Stimulated activated naive CD8-positive, alpha-beta T cell treated with anti-CD3 and anti-CD28 coated beads, Interleukin-15, amount 100 ng/mL, for 72 hours (primary cell): ENCODE measurements around the gene KRTAP4-12.
"Not testable (repeated sequence)": the region's sequence is repeated elsewhere in the genome, so short reads cannot be mapped to it uniquely, and the experiment has no call there.

Experiments used
- ATAC-seq: fragments of 150-1000 bp; cut with Tn5 transposase; 2 replicates; pipeline ENCODE4 v1.10.0; 2021; ENCODE audit warnings: mild to moderate bottlenecking, moderate library complexity
- DNase-seq, 2 donors: peaks; one replicate each; pipeline ENCODE4 v3.0.0; 2021 to 2022
- H3K27ac Mint-ChIP-seq, 2 donors: one replicate each; pipeline ENCODE4 v1.8.0; 2022; ENCODE audit warnings: mild to moderate bottlenecking in 2 of 2, mixed read lengths in 2 of 2, moderate library complexity in 2 of 2
- H3K27me3 Mint-ChIP-seq: one replicate; pipeline ENCODE4 v1.8.0; 2022; ENCODE audit warnings: mixed read lengths
- H3K4me1 Mint-ChIP-seq: one replicate; pipeline ENCODE4 v1.8.0; 2022; ENCODE audit warnings: mild to moderate bottlenecking, mixed read lengths
- H3K4me3 Mint-ChIP-seq, 2 donors: one replicate each; pipeline ENCODE4 v1.8.0; 2022; ENCODE audit warnings: mild to moderate bottlenecking in 2 of 2, mixed read lengths in 2 of 2, moderate library complexity in 1 of 2
- H3K9me3 Mint-ChIP-seq, 2 donors: one replicate each; pipeline ENCODE4 v1.8.0; 2022; ENCODE audit warnings: mixed read lengths in 2 of 2

Gene KRTAP4-12

DNA sequence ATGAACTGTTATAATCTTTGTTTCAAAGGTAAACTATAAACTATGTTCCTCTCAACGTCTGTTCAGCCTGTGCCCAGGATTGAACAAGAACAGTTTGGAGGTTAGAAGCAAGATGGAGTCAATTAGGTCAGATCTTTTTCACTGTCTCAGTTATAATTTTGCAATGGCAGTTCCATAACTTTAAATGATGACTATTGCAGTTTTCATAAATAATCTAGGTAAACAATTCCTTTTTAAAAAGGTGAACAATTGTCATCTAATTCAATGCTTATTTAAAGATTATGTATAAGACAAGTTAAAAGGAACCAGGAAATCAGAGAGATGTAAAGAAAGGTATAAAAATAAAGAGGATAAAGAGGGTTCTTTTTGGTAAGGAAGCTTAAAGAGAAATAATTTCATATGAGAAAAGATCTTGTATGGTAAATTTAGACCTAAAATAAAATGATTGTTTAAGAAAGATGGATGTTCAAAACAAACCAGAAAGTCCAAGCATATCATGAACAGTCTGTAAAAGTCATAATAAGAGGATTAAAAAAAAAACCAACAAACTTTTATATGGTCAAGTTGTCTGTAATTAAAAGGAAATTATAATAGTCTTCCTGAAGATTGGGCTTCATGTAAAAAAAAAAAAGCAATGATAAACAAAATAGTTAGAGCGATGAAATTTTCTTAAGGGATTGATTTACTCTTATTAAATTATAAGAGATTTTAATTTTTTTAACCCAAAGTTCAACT, 12.7 kb downstream of the KRTAP4-12 start:
- ATAC-seq = no peak
- Mint-ChIP-seq H3K27me3 (no peaks in the 10 kb centered on the region), H3K4me3 (no peak overlapping the region), H3K4me1 (peaks cover 19% of the 10 kb centered on the region), H3K9me3 (peaks cover 0 to 12% of the 10 kb centered on the region in 2 donors), H3K27ac (no peak overlapping the region)
- no peak for DNase-seq

DNA sequence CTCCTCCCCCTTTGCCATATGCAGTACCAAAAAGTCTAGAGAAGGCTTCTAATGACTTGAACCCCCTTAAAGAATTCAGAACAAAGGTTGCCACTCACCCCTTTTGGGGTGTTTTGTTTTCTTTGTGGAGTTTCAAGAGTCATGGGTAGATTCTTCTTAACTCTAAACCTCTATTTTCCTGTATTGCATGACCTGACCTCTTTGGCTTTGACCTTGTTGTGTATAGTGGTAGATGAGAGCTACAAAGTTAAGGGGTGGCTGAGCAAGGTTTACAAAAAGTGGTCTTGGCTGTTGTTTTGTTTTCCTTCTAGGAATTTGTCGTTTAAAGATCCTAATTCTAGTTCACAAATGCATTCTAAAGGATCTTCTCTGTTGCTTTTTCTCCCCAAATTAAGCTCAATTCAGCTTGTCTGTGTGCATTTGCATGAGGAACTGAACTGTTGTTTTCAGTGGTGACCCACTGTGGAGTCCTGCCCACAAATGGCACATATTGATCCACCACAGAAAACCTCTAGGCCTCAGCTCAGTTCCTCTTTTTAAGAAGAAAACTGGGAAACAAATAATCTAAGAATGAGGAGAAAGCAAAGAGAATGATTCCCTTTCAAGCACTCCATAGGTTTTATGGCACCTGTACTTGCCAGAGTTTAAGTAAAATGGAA, 15.1 kb downstream of the KRTAP4-12 start:
- peak overlapping the region in 1 of 2 donors; percentile 22 for H3K4me3 Mint-ChIP-seq

DNA sequence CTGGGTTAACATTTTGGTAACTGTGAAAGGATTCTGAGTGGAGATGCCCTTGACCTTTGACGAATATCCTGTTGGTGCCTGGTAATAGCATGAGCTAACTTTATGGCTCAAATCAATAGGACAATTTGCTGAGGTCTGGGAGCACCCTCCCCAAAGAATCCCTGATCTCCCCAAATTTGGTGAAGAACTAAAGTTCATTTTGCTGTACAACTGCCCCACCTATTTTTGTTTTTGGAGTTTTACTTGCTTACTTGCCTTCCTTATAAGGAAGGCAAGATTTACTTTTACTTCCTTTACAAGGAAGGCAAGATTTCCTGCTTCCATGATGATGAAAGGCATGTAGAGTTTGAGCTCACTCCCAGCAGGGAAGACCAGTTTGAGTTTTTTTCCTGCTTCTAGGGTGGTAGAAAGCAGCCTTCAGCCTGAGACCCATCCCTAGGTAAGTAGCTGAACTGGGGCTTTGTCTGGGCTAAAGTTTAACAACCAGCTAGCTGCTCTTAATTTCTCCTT, 16.0 kb downstream of the KRTAP4-12 start:
- ATAC-seq (no peak), DNase-seq (no peak)
- Mint-ChIP-seq H3K4me3 (no peak overlapping the region), H3K27ac (no peak overlapping the region), H3K27me3 (no peaks in the 10 kb centered on the region), H3K9me3 (peaks cover 0 to 12% of the 10 kb centered on the region in 2 donors), H3K4me1 (peaks cover 18% of the 10 kb centered on the region)

More for the DNA sequence above, 15.1 kb downstream of the KRTAP4-12 start:
- Mint-ChIP-seq H3K9me3 (peaks cover 0 to 12% of the 10 kb centered on the region in 2 donors), H3K4me1 (peaks cover 18% of the 10 kb centered on the region)
- ATAC-seq, H3K27me3 Mint-ChIP-seq, DNase-seq, H3K27ac Mint-ChIP-seq: not testable (repeated sequence)

DNA sequence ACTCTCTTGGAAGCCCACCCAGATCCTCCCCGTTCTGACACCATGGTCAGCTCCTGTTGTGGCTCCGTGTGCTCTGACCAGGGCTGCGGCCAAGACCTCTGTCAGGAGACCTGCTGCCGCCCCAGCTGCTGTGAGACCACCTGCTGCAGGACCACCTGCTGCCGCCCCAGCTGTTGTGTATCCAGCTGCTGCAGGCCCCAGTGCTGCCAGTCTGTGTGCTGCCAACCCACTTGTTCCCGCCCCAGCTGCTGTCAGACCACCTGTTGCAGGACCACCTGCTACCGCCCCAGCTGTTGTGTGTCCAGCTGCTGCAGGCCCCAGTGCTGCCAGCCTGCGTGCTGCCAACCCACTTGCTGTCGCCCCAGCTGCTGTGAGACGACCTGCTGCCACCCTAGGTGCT, 18.6 kb downstream of the KRTAP4-12 start, which contains the start of gene KRTAP4-9:
Gene KRTAP4-9, plus strand, starts transcription at position 43 of the 400 bp plus-strand sequence. Its CDS starts 0 bp downstream, at position 43.
- not testable (repeated sequence) for H3K4me3 Mint-ChIP-seq, ATAC-seq, H3K27me3 Mint-ChIP-seq, DNase-seq, H3K9me3 Mint-ChIP-seq, H3K27ac Mint-ChIP-seq
- H3K4me1 Mint-ChIP-seq = peaks cover 19% of the 10 kb centered on the region

DNA sequence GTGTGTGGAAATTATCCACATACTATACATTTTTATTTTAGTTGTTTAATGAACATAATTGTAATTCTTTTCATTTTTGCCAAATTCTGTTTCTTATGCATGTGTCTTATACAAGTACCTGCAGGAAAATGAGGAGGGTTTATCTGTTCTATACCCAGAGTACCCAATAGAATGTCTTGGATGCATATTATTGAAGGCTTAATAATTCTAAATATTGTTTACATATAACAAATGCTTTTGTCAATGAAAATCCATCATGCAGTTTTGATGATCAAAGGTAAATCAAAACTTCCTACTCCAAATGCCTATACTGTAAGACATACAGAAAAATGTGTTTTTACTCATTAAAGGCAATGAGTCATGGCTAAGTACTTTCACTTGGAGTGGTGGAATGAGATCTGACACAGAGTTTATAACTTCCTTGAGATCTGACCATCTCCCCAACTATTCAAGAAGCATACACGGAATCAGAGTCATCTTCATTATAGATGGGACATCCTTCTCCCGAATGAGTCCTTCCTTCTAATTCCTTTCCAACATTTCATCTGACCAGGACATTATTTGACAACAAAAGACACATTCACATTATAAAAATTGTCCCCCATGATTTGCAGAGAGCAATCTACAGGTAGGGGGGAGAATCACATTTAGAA, 19.5 kb downstream of the KRTAP4-12 start:
- not testable (repeated sequence) for H3K27me3 Mint-ChIP-seq, H3K9me3 Mint-ChIP-seq, DNase-seq, H3K4me3 Mint-ChIP-seq, H3K27ac Mint-ChIP-seq, ATAC-seq
- H3K4me1 Mint-ChIP-seq = peaks cover 28% of the 10 kb centered on the region

DNA sequence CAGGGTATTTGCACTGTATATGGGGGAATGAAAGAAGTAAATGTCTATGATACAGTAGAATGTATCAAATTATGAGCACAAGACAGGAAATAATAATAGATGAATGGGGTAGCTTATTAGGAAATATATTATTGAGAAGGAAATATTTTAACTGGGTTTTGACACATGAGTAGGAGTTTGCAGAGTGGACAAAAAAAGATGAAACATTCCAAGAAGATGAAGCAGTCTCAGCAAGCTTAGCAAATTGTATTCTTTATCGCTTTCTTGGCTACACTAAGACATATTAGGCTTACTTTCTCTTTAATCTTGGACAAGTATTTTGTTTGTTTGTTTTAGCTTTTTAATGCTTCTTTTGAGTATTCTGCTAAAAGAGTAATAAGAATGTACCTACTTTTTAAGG, 20.1 kb downstream of the KRTAP4-12 start:
- Mint-ChIP-seq H3K4me3 (no peak overlapping the region), H3K9me3 (peaks cover 0 to 5% of the 10 kb centered on the region in 2 donors), H3K4me1 (peaks cover 27% of the 10 kb centered on the region), H3K27me3 (no peaks in the 10 kb centered on the region), H3K27ac (no peak overlapping the region)
- DNase-seq (no peak), ATAC-seq (no peak)

DNA sequence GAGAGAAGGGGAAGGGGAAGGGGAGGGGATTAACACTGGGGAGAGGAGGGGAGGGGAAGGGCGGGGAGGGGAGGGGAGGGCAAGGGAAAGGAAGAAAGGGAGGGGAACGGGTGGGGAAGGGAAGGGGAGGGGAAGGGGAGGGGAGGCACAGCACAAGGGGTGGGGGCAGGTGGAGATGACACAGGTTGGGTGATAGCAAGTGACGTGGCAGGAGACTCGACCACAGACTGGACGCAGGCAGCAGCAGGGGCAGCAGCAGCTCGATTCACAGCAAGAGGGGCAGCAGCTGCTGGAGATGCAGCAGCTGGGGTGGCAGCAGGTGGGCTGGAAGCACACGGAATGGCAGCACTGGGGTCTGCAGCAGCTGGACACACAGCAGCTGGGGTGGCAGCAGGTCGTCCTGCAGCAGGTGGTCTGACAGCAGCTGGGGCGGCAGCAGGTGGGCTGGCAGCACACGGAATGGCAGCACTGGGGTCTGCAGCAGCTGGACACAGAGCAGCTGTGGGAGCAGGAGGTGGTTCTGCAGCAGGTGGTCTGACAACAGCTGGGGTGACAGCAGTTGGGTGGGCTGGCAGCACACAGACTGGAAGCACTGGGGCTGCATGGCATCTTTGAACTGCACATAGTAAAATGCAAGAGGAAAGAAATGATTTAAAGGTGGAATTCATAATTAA, 22.3 kb downstream of the KRTAP4-12 start, which contains the start of gene KRTAP4-16:
Gene KRTAP4-16, minus strand, starts transcription at position 624 of the 674 bp plus-strand sequence. Its CDS starts 0 bp downstream, at position 624.
- Mint-ChIP-seq H3K27ac (no peak within 1 kb of the TSS), H3K9me3 (no peaks in the 10 kb centered on the region), H3K4me3 (no peak within 1 kb of the TSS), H3K27me3 (peaks cover 11% of the 10 kb centered on the region), H3K4me1 (peaks cover 12% of the 10 kb centered on the region)
- DNase-seq (no peak), ATAC-seq (no peak)

DNA sequence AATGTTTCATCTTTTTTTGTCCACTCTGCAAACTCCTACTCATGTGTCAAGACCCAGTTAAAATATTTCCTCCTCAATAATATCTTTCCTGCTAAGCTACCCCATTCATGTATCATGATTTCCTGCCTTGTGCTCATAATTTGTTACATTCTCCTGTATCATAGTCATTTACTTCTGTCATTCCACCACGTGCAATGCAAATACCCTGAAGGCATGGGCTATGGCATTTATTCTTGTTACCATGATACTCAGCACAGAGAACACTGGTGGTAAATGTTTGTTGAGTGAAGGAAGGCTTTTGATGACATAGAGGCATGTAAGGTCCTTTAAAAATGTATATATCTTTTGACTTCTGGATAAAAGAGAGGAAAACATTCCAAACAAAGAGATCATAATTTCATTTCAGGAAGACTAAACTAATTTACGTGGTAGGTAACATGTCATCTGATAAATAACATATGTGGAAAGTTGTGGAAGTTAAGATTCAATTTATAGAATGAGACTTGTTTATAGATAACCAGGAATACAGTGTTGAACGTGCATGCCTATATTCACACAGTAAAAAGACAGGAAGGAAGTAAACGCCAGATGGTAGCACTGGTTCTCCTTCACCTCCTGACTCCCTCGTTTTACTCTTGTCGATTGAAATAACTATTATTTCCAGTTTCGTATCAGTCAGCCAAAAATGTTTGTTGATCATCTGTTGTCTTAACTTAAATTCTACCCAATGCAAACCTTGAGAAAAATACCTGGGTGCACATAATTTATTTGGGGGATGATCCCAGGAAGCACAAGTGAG, 24.1 kb downstream of the KRTAP4-12 start:
- ATAC-seq, H3K27ac Mint-ChIP-seq, DNase-seq, H3K9me3 Mint-ChIP-seq, H3K4me3 Mint-ChIP-seq: not testable (repeated sequence)
- H3K4me1 Mint-ChIP-seq = peaks cover 12% of the 10 kb centered on the region
- H3K27me3 Mint-ChIP-seq = peaks cover 11% of the 10 kb centered on the region

DNA sequence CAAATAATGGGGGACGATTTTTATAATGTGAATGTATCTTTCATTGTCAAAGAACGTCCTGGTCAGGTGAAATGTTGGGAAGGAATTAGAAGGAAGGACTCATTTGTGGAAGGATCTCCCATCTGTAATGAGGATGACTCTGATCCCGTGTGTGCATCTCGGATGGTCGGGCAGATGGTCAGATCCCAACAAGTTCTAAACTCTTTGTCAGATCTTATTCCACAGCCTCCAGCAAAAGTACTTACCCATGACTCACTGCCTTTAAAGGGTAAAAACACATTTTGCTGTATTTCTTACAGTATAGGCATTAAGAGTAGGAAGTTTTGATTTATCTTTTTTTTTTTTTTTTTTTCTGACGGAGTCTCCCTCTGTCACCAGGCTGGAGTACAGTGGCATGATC, 25.5 kb downstream of the KRTAP4-12 start:
- DNase-seq = no peak
- Mint-ChIP-seq H3K4me1 (peaks cover 12% of the 10 kb centered on the region), H3K9me3 (no peaks in the 10 kb centered on the region), H3K27me3 (peaks cover 11% of the 10 kb centered on the region), H3K4me3 (no peak overlapping the region), H3K27ac (no peak overlapping the region)
- ATAC-seq = no peak

DNA sequence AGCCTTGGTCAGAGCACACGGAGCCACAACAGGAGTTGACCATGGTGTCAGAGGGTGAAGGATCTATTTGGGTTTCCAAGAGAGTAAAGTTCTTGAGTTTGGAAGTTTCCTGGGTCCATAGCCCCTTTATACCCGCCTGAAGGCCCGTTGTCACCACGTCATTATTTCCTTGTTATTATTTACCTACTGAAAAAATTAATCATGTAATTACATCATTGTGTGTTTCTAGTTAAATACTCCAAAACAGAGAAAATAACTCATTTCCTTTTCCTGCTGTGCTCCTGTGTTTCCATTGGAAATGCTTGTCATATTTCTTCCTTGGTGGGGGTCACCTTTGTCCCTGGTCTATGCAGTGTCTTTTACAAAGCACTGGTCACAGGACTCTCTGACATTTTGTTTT, 25.9 kb downstream of the KRTAP4-12 start, which contains the start of gene KRTAP4-8:
Gene KRTAP4-8, minus strand, starts transcription at position 101 of the 400 bp plus-strand sequence. Its CDS starts 58 bp downstream, at position 43.
- ATAC-seq (no peak), DNase-seq (no peak)
- Mint-ChIP-seq H3K9me3 (no peaks in the 10 kb centered on the region), H3K27me3 (peaks cover 11% of the 10 kb centered on the region), H3K27ac (no peak within 1 kb of the TSS), H3K4me3 (no peak within 1 kb of the TSS), H3K4me1 (peaks cover 12% of the 10 kb centered on the region)

DNA sequence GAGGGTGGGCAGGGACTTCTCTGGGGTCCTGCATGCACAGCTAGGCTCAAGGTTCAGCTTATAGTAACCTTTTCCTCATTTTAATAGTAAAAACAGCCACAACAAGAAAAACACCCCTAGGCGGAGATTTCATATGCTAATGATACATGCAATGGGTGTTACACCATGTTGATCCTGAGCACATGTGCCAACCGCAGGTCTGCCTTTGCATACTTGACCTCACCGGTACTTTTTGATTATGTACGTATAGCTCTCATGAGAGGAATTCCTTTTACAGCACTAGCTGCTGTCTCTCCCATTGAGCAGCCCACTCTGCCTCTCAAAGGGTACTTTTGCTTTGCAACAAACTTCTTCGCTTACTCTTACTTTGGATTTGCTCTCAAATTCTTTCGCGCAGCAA, 27.9 kb downstream of the KRTAP4-12 start:
- H3K27ac Mint-ChIP-seq = no peak overlapping the region
- peaks cover 11% of the 10 kb centered on the region for H3K27me3 Mint-ChIP-seq
- ATAC-seq = no peak
- no peak overlapping the region for H3K4me3 Mint-ChIP-seq
- no peak for DNase-seq
- H3K4me1 Mint-ChIP-seq = peaks cover 12% of the 10 kb centered on the region
- H3K9me3 Mint-ChIP-seq = no peaks in the 10 kb centered on the region

DNA sequence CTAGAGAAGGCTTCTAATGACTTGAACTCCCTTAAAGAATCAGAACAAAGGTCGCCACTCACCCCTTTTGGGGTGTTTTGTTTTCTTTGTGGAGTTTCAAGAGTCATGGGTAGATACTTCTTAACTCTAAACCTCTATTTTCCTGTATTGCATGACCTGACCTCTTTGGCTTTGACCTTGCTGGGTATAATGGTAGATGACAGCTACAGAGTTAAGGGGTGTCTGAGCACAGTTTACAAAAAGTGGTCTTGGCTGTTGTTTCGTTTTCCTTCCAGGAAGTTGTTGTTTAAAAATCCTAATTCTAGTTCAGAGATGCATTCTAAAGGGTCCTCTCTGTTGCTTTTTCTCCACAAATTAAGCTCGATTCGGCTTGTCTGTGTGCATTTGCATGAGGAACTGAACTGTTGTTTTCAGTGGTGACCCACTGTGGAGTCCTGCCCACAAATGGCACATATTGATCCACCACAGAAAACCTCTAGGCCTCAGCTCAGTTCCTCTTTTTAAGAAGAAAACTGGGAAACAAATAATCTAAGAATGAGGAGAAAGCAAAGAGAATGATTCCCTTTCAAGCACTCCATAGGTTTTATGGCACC, 35.1 kb downstream of the KRTAP4-12 start:
- H3K9me3 Mint-ChIP-seq, DNase-seq, H3K27ac Mint-ChIP-seq, ATAC-seq, H3K4me1 Mint-ChIP-seq, H3K27me3 Mint-ChIP-seq, H3K4me3 Mint-ChIP-seq: not testable (repeated sequence)

DNA sequence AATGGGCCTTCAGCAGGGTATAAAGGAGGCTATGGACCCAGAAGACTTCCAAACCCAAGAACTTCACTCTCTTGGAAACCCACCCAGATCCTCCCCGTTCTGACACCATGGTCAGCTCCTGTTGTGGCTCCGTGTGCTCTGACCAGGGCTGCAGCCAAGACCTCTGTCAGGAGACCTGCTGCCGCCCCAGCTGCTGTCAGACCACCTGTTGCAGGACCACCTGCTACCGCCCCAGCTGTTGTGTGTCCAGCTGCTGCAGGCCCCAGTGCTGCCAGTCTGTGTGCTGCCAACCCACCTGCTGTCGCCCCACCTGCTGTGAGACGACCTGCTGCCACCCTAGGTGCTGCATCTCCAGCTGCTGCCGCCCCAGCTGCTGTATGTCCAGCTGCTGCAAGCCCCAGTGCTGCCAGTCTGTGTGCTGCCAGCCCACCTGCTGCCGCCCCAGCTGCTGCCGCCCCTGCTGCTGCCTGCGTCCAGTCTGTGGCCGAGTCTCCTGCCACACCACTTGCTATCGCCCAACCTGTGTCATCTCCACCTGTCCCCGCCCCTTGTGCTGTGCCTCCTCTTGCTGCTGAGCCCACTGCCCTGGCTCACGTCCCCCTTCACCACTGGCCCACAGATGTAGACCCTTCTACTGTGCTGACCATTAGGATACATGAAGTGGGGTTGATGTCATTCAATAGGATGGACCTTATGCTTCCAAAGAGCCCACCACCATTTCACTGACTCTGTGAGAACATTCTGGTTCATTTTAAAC, 39.7 kb downstream of the KRTAP4-12 start, which contains the start of gene KRTAP4-7:
Gene KRTAP4-7, plus strand, starts transcription at position 51 of the 757 bp plus-strand sequence. Its CDS starts 57 bp downstream, at position 108.
- H3K4me3 Mint-ChIP-seq, H3K27me3 Mint-ChIP-seq: not testable (repeated sequence)

More for the DNA sequence above, 39.7 kb downstream of the KRTAP4-12 start, which contains the start of gene KRTAP4-7:
- H3K9me3 Mint-ChIP-seq, H3K4me1 Mint-ChIP-seq, H3K27ac Mint-ChIP-seq, DNase-seq, ATAC-seq: not testable (repeated sequence)
